Endothelial cell of umbilical vein (primary cell): ENCODE results near the gene SLC9A9. TPM values are rescaled to one million over a fixed set of nuclear protein-coding genes. Genes with fewer than 3 reads are reported as not detected.

ENCODE experiments used
- BruUV-seq: library from RNA; stranded (reverse); fragments of 400-500 nt; replicated peaks from 2 replicates; lab custom pipeline; 2021; lab: Mats Ljungman, UMichigan
- CTCF ChIA-PET: fragments of 300-600, 350-600 bp; sonication (Branson Sonifier 250); formaldehyde crosslinking; loops from one replicate; lab custom pipeline; 2021; ENCODE audit warnings: antibody characterized with exemption, inconsistent platforms; lab: Charles Lee
- POLR2A ChIA-PET: fragments of 300-600, 350-600 bp; sonication (Branson Sonifier 250); formaldehyde crosslinking; loops from one replicate; lab custom pipeline; 2021; ENCODE audit warnings: antibody characterized with exemption, inconsistent platforms; lab: Charles Lee
- DNase-seq: peaks from one replicate; pipeline ENCODE4 v3.0.0-alpha.2; 2011; ENCODE audit warnings: low read depth, low spot score
- FAIRE-seq: peaks from 2 replicates; lab custom pipeline; 2011; peaks lifted over from hg19 to GRCh38; lab: Jason Lieb, UNC
- H2AFZ ChIP-seq: 2 replicates; pipeline ENCODE4 v1.6.0; 2012; ENCODE audit warnings: low read depth, low read length, control low read depth, inconsistent platforms
- H3K27ac ChIP-seq: 2 replicates; pipeline ENCODE4 v1.5.1; 2011; ENCODE audit warnings: low read depth, mild to moderate bottlenecking, control low read depth, low read length, moderate library complexity; ENCODE audit not compliant: insufficient read depth
- H3K27me3 ChIP-seq, 2 experiments: 2 replicates each; pipeline versions ENCODE4 v1.6.0 to v1.6.1; 2011; ENCODE audit warnings: low read length in 2 of 2, mixed read lengths in 1 of 2; ENCODE audit not compliant: control insufficient read depth in 2 of 2, insufficient read depth in 2 of 2
- H3K36me3 ChIP-seq, 2 experiments: 2 replicates in 1 of 2; 3 replicates in 1 of 2; pipeline ENCODE4 v1.5.1; 2011; ENCODE audit warnings: low read length in 2 of 2, mild to moderate bottlenecking in 1 of 2, moderate library complexity in 1 of 2; ENCODE audit not compliant: control insufficient read depth in 2 of 2, insufficient read depth in 2 of 2; ENCODE audit errors: extremely low read depth in 1 of 2
- H3K4me1 ChIP-seq: 3 replicates; pipeline ENCODE4 v1.5.1; 2011; ENCODE audit warnings: mild to moderate bottlenecking, low read length; ENCODE audit not compliant: control insufficient read depth, insufficient read depth; ENCODE audit errors: extremely low read depth
- H3K4me2 ChIP-seq: 2 replicates; pipeline ENCODE4 v1.6.1; 2011; ENCODE audit warnings: low read length, control low read depth, mixed read lengths; ENCODE audit not compliant: insufficient read depth
- H3K4me3 ChIP-seq, 3 experiments: fragments of 200-600 bp in 1 of 3; sonication (generic), shearing (Covaris generic) in 1 of 3; replicated peaks in 1 of 3; 2 replicates each; pipeline ENCODE4 v1.5.1; 2011 to 2016; ENCODE audit warnings: control low read depth in 3 of 3, low read length in 3 of 3, mild to moderate bottlenecking in 2 of 3, inconsistent platforms in 1 of 3, low read depth in 1 of 3, moderate library complexity in 1 of 3; ENCODE audit not compliant: insufficient read depth in 1 of 3
- H3K79me2 ChIP-seq: 2 replicates; pipeline ENCODE4 v1.6.0; 2012; ENCODE audit warnings: low read length, inconsistent platforms; ENCODE audit not compliant: control insufficient read depth, insufficient read depth
- H3K9ac ChIP-seq: replicated peaks from 2 replicates; pipeline ENCODE3; 2011; ENCODE audit warnings: low read length, control low read depth; ENCODE audit not compliant: insufficient read depth; ENCODE audit errors: extremely low read depth
- H3K9me1 ChIP-seq: replicated peaks from 3 replicates; pipeline ENCODE4 v1.6.0; 2011; ENCODE audit warnings: mild to moderate bottlenecking, low read length; ENCODE audit not compliant: control insufficient read depth, insufficient read depth; ENCODE audit errors: extremely low read depth
- H3K9me3 ChIP-seq: replicated peaks from 2 replicates; pipeline ENCODE4 v1.5.1; 2012; ENCODE audit warnings: low read length, inconsistent platforms; ENCODE audit not compliant: control insufficient read depth, insufficient read depth
- H4K20me1 ChIP-seq: replicated peaks from 2 replicates; pipeline ENCODE3; 2011; ENCODE audit warnings: mild to moderate bottlenecking, low read length; ENCODE audit not compliant: control insufficient read depth, insufficient read depth; ENCODE audit errors: extremely low read depth
- CTCF ChIP-seq, 2 donors: IDR thresholded peaks; 1 replicate in 1 of 2; 2 replicates in 1 of 2; pipeline ENCODE4 v1.5.1; 2011; ENCODE audit warnings: low read length in 2 of 2, mild to moderate bottlenecking in 2 of 2, moderate library complexity in 2 of 2, control low read depth in 1 of 2, inconsistent platforms in 1 of 2, low read depth in 1 of 2; ENCODE audit not compliant: insufficient read depth in 1 of 2; ENCODE audit errors: extremely low read depth in 1 of 2
- EZH2 ChIP-seq: IDR thresholded peaks from 2 replicates; pipeline ENCODE4 v1.6.1; 2012; ENCODE audit warnings: borderline replicate concordance, low read depth, mild to moderate bottlenecking, moderate library complexity, low read length, inconsistent platforms; ENCODE audit not compliant: severe bottlenecking
- FOS ChIP-seq: IDR thresholded peaks from 2 replicates; pipeline ENCODE4 v1.6.1; 2011; ENCODE audit warnings: mild to moderate bottlenecking, low read length, moderate library complexity, borderline replicate concordance; ENCODE audit not compliant: insufficient read depth
- GATA2 ChIP-seq: IDR thresholded peaks from 2 replicates; pipeline ENCODE4 v1.7.0; 2011; ENCODE audit warnings: low read depth, mild to moderate bottlenecking, moderate library complexity, mixed read lengths, low read length; ENCODE audit not compliant: insufficient read length, insufficient read depth
- JUN ChIP-seq: IDR thresholded peaks from 2 replicates; pipeline ENCODE4 v1.6.1; 2011; ENCODE audit warnings: borderline replicate concordance, low read depth; ENCODE audit not compliant: insufficient read length, insufficient read depth
- MYC ChIP-seq: IDR thresholded peaks from one replicate; pipeline ENCODE4 v1.6.1; 2011; ENCODE audit warnings: mild to moderate bottlenecking, low read depth, low read length
- POLR2A ChIP-seq: IDR thresholded peaks from 2 replicates; pipeline ENCODE4 v1.6.1; 2012; ENCODE audit warnings: low read depth, mild to moderate bottlenecking, control low read depth, low read length
- POLR2AphosphoS5 ChIP-seq: IDR thresholded peaks from 2 replicates; pipeline ENCODE4 v1.6.1; 2012; ENCODE audit warnings: low read depth, mild to moderate bottlenecking, control low read depth, low read length, moderate library complexity; ENCODE audit not compliant: insufficient read depth
- dilution Hi-C: fragments of 300-500 bp; cut with MboI; formaldehyde crosslinking; loops from one replicate; pipeline ENCODE4 v1.15.0; 2019; ENCODE audit warnings: low sequenced_read_pairs; ENCODE audit not compliant: extremely low pct_ligation_motif_present
- intact Hi-C: fragments of 100-400 bp; cut with micrococcal nuclease; formaldehyde crosslinking; loops from one replicate; pipeline ENCODE4 v1.10.0; 2022
- polyA plus RNA-seq, 4 experiments: library from polyadenylated mRNA; depleted of rRNA in 3 of 4; stranded (reverse) in 3 of 4; unstranded in 1 of 4; fragments of >200 nt; gene quantifications; 2 replicates each; pipeline versions ENCODE4 v1.2.1 to v1.2.3, GENCODE V29; 2011 to 2012; ENCODE audit warnings: missing spikeins in 1 of 4
- total RNA-seq: library from RNA; stranded (reverse); gene quantifications from 2 replicates; pipeline ENCODE4 v1.2.3, GENCODE V29; 2021
- TF ChIP-seq, protein P1 (sequence below): IDR thresholded peaks from 2 replicates; pipeline ENCODE4 v1.6.1; 2011; ENCODE audit not compliant: insufficient read depth, insufficient read length

The SLC9A9 gene
- total and polyA plus RNA-seq, 2 donors (not counting 3 experiments of a cell fraction or from before 2014, with no cell fraction given): 1.5 to 1.8 TPM

DNA sequence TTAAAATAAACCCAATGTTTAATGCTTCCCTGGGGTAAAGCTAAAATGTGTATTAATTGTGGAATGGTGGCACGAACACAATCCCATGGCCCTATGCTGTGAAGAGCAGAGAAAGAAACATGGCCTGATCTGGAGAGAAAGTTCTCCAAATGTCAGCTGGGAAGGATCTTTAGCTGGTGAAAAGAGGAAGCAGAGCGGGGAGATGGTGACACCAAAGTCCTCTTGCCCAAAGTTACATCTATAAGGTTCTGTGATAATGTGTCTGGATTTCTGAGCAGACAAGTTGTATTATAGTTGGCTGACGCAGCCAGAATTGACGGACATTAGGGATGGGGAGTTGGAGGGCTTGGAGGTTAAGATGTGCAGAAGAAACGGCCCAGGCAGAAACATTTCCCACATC, 532.5 kb downstream of the SLC9A9 start:
- H3K27me3 ChIP-seq: no peaks in the 10 kb centered on the region
- no peak overlapping the region for H3K27ac ChIP-seq
- no peaks in the 10 kb centered on the region for H4K20me1 ChIP-seq
- no TSS peak for BruUV-seq
- CTCF ChIA-PET: interaction anchor here (1.5 to 3.1 kb wide), 2 partner anchors 9 to 14 kb away, joined by 4 to 10 read pairs; no protein-coding TSS in a partner anchor
- POLR2A ChIA-PET: no interaction called here
- H2AFZ ChIP-seq: no peak overlapping the region
- H3K79me2 ChIP-seq: no peaks in the 10 kb centered on the region
- TF ChIP-seq, protein P1, sequence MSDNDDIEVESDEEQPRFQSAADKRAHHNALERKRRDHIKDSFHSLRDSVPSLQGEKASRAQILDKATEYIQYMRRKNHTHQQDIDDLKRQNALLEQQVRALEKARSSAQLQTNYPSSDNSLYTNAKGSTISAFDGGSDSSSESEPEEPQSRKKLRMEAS: no peak
- TF ChIP-seq JUN: no peak
- no peak for TF ChIP-seq GATA2
- TF ChIP-seq POLR2A: no peak
- no peak for TF ChIP-seq CTCF (IDR thresholded peaks at IDR 0.05; ENCODE audit: extremely low read depth in 1 of 2, insufficient read depth in 1 of 2, low read depth in 1 of 2, low read length in 2 of 2)
- TF ChIP-seq FOS: no peak
- no peak for TF ChIP-seq POLR2AphosphoS5
- TF ChIP-seq EZH2: no peak
- no peak for TF ChIP-seq MYC
- no peaks in the 10 kb centered on the region for H3K9me1 ChIP-seq
- no peak for FAIRE-seq
- no peaks in the 10 kb centered on the region for H3K9me3 ChIP-seq
- no peaks in the 10 kb centered on the region for H3K4me1 ChIP-seq
- dilution Hi-C loops (no loop called here), intact Hi-C loops (no loop called here)
- no peak for DNase-seq
- no peak overlapping the region for H3K9ac ChIP-seq
- H3K4me2 ChIP-seq: no peak overlapping the region
- no peak overlapping the region for H3K4me3 ChIP-seq
- no peaks in the 10 kb centered on the region for H3K36me3 ChIP-seq
